NCI-H2171 treated with DMSO at 0.1 percent for 48 hours (cell line): ENCODE measurements around the gene CRACDL.

ENCODE experiments used
- DNase-seq: peaks from one replicate; lab custom pipeline; 2025; lab: John Stamatoyannopoulos, UW

The CRACDL gene

DNA sequence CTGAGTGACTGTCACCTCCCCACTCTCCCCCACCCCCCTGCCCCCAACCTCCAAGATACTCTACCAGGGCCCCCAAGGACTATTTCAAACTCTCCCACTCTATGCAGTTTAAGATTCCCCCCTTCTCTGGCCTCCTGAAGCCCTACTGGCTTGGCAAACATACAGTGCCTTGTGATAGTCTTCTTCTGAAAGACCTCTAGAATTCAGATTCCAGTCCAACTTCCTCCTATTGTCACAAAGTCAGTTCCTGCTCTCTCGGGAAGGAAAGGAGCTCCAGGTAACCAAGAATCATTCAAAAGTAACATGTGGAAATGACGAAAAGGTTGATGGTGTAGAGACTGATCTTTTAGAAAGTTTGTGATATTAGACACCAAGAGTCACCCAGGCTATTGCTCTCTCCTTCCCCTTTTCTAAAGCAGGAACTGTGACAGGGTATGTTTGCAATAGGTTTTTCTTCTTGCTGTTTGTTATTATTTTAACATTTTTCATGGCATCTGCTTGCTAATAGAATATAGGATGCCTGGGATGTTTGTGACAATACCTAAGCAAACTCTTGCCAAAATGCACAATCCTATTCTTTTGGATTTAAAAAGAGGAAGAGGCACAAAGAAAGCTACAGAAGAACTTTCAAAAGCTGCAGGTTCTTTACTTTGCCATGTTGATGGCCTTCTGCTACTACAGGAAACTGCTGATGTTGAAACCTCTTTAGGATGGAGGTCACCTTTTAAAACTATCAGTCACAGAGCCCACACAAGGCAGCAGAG is 111.6 kb downstream of the CRACDL start:
- DNase-seq = no peak

DNA sequence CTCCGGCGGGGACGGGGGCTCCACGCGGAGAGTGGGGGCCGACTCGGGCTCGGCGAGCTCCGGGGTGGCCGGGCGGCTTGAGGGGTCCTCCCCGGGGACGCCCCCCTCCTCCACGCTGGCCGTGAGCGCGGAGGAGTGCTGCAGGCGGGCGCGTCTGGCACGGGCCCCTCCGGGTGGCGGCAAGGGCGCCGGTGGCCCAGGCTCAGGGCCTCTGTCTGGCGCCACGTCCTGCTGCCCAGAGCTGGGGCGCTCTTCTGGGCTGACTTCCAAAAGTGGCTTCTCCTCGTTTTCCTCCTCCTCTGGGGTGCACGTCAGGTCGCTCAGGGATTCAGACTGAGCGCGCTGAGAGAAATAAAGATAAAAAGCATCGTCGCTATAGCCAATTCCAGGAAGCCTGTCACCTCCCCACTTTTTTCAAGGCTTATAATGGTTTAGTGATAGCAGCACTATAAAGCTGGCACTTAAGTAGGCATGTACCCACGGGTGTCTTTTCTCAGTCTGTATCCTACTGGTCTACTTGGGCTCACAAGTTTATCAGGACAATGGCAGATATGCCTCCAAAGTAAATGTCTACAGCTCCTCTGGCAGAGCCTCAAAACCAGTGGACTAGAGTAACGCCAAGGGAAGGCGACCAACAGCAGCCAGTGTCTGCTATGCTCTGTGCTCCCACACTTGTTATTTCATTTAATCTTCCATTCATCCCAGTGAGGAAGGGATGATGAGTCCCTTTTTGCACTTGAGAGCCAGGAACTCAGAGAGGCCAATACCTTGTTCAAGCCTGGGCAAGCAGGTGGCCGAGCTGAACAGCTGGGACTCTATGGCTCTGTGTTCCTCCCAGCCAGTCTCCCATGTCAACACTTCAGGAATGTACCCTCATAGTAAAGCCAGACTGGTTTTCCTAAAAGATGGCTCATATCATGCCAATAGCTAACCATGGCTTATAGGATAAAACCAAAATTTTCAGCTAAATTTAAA is 112.5 kb downstream of the CRACDL start:
- no peak for DNase-seq

GRCh38 chr2:98822301-98823164 is 113.5 kb downstream of the CRACDL start:
- DNase-seq = no peak

- no peak for DNase-seq
Measured at GRCh38 chr2:98821629-98822135, 114.3 kb downstream of the CRACDL start.

DNA sequence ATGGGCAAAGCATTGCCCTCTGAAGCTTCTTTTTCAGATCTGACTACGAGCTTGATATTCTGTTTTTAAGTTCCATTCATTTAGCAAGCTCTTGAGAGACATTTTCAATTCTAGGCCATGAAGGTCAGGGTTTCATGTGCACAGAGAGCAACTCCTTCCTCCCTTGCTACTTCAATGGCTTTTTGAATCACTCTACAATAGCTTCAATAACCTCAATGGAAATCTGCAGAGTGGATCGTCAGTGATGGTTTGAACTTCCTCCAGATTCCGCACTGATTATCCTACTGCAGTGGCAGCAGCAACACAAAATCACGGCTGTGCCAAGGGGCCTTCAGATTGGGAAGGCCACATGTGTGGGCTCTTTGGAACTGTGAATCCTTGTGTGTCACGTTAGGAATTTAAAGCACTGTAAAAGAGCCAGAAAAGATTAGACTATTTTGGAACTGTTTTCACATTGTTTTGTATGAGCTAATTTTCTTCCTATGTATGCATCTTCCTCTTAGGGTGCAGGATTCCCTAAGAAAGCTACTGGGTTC is 116.7 kb downstream of the CRACDL start:
- no peak for DNase-seq

GRCh38 chr2:98818164-98818563 is 117.9 kb downstream of the CRACDL start:
- DNase-seq = no peak

DNA sequence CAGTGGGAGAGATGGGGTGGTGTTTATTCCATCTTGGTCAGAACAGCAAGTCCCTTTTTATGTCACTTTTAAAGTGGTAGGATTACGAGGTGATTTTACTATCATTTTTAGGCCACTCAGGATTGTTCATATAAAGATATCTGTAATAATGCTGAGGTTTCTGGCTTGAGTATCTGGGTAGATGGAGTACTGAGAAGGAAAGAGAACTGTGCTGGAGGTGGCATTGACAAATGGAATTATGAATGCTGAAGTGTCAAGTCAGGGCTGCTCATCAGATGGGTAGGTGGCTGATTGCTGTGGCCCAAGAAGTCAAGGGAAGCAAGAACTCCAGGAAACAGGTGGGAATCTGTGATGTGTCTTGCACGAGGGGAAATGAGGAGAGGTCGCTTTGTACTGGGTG is 119.7 kb downstream of the CRACDL start:
- no peak for DNase-seq

GRCh38 chr2:98815795-98816194 is 120.2 kb downstream of the CRACDL start:
- DNase-seq = no peak

DNA sequence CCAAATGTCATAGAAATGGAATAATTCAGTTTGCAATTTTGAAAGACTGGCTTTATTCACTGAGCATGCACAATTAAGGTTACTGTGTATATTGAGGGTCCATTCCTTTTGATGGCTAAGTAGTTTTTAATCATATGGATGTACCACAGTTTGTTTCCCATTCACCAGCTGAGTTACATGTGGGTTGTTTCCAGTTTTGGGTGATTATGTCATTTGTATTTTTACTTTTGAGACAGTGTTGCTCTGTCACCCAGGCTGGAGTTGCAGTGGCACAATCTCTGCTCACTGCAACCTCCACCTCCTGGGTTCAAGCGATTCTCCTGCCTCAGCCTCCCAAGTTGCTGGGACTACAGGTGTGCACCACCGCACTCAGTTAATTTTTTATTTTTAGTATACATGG is 124.3 kb downstream of the CRACDL start:
- DNase-seq = no peak

DNA sequence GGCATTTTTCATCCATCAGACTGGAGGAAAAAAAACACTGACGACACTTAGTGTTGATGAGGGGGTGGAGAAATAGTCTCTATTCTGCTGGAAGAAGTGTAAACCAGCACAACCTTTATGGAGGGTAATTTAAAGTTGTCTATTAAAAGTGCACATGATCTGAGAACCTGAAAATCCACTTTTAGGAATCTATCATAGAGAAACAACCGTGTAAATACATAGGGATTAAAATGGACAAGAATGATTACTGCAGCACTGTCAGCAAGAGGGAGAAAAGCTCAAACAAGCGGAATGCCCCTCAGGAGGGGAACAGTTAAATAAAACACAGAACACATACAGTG is 125.5 kb downstream of the CRACDL start:
- DNase-seq = no peak

DNA sequence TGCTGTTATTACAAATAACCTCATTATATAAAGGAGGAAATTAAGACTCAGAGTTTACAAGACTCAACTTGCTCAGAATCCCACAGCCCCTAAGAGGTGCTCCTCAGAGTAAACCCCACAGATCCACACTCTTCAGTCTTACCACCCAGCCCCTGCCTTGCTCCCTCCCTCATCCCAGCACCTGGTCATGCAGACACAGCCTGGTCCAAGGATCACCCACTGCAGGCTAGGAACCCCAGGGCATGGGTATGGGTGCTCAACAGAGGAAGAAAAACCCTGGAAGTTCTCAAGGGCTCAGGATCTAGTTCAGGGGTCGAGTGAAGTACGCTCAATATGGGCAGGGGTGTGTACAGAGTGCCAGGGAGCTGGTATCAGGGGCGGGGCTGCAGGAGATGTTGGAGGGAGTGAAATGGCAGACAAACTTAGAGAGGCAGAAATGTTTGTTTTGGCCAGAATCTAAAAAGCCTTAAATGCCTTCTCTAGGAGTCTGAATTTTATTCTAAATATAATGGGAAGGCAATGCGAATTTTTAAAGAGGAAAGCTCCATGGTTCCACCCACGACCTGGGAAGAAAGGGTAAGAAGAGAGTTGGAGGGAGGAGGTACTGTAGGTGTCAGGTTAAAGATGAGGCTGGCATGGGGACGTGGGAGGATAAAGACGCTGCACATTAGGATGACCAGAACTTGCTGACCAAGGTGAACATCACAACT is 126.0 kb downstream of the CRACDL start:
- no peak for DNase-seq

- no peak for DNase-seq
Measured at GRCh38 chr2:98809116-98809515, 126.9 kb downstream of the CRACDL start.

- no peak for DNase-seq
Measured at GRCh38 chr2:98808546-98808945, 127.5 kb downstream of the CRACDL start.

DNA sequence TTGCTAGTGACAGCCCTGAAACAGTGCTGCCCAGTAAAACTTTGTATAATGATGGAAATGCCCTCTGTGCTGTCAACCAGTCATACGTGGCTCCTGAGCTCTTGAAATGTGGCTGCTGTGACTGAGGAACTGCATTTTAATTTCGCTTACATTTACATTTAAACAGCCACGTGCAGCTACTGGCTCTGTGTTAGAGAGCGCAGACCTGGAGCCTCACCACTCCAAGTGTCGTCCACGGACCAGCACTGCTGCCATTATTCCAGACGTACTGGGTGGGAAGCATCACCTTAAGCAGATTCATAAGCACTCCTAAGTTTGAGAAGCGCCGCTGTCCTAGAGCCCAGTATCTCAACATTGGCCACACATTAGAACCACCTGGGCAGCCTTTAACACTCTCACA is 128.1 kb downstream of the CRACDL start:
- DNase-seq = no peak

DNA sequence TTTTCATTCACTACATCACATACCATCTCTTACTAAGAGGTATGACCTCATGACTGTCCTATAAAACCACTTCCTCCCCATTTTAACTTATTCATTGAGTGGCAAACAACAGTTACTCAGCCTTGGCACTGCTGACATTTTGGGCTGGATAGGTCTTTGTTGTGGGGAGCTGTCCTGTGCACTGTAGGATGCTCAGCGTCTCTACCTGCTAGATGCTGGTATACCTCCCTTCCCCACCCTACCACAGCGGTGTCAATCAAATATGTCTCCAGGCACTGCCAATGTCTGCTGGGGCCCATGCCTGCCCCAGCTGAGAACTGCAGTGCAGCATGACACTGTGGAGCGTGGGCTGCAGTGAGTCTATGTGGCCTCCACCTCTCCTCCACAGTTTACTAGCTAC is 128.8 kb downstream of the CRACDL start:
- DNase-seq = no peak

DNA sequence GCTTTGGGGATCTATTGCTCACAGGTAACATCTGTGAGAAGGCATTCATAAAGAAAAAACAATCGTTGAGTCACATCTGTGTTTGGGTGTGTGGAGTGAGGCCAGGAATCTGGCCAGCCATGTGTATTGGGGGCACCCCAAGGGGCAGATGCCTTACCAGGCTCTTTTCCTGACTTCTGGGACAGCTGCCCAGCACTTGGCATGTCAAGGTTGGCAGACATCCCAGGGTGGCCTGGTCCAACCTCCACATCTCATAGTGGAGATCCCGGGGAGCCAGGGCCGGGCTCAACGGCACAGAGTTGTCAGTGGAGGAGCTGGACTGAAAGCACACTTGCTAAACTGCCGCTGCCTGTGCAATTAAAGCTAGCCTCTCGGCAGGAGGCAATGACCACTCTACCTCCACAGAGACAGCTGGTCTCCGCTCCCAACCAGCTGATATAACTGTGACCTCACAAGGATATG is 129.8 kb downstream of the CRACDL start:
- peak; percentile 54 for DNase-seq

- peak; percentile 37 for DNase-seq
Measured at GRCh38 chr2:98805412-98806171, 130.4 kb downstream of the CRACDL start.

DNA sequence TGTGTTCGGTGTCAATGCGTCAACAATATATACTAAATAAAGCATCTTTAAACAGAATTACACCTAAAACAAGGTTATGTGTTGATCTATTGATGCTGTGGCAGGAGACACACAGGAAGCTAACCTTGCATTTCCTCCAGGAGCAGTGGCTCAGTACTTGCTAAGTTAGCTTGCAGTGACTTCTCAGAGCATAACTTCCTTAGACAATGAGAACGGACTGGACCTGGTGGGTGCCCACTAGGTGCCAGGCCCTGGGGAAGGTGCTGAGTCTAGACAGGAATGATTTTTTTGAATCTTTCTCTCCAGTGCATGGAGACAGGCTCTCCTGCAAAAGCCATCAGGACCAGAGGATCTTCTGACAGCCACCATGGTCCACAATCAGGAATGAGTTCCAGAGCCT is 131.3 kb downstream of the CRACDL start:
- DNase-seq = no peak

DNA sequence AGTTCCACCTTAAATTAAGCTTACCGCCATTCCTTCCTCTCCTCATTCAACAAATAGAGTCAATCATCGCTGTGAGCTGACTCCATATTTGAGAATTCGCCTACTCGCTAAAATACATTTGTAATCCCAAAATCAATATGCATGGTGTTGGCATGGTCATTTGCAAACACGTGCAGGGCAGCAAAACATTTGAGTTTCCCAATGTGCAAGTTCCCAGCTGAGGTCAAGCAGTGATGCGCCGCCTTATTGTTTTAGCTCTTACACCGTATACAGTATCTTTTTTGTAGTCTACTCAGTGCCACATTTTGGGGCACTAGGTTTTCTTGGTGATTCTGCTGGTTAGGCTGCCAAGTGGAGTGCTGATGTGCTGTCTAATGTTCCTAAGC is 131.8 kb downstream of the CRACDL start:
- DNase-seq = no peak
